ENCODE data around the gene SEPTIN3.

SEPTIN3 gene

DNA sequence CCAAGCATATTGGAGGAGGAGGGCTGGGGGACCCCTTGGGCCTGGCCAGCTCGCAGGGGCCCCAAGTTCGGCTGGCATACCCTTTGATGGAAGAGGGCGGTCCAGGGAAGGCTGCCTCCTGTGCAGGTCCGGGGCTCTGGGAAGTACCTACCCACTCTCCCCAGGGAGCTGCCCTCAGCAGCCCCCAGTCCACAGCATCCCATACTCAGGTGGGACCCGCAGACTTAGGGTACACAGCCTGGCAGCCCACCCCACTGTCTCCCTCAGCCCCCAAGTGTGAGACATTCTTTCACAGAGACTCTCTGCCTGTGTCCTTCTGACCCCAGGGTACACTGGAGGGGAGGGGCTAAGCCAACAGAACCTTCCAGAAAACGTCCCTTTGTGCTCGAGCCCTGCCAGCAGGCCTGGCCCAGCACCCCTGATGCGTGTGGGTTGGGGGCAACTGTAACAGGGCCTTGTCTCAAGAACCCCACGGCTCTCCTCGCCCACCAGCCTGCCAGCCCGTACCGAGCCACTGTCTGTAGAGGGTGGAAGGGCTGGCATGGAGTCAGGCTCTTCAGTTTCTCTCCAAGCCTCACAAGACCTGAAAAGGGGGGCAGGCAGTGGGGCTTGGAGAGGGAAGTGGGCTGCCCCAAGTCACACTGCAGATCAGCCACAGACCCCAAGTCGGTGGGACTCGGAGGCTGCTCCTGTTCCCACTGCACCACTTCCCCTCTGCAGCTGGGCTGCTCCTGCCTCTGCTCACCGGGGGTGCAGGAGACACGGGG is 35.6 kb upstream of the SEPTIN3 start:
- no peak overlapping the region for H3K4me3 ChIP-seq (ENCODE audit: low read depth, low read length)
- TF ChIP-seq CTCF (IDR thresholded peaks at IDR 0.05; ENCODE audit: low read depth, low read length, missing control alignments) = no peak
- in situ Hi-C loops (cut with HindIII; ENCODE audit: low sequenced_read_pairs) = loop anchor here (10.0 kb wide), 1 partner anchor 99 kb away; the partner anchor contains the start of gene SREBF2
- DNase-seq (ENCODE audit: low read depth) = no peak

- TF ChIP-seq CTCF (IDR thresholded peaks at IDR 0.05; ENCODE audit: low read depth, low read length, missing control alignments) = no peak
- H3K4me3 ChIP-seq (ENCODE audit: low read depth, low read length) = no peak overlapping the region
- DNase-seq (ENCODE audit: low read depth) = no peak
- in situ Hi-C loops (cut with HindIII; ENCODE audit: low sequenced_read_pairs) = loop anchor here (10.0 kb wide), 1 partner anchor 100 kb away; the partner anchor contains the start of gene SREBF2
These were observed 34.8 kb upstream of the SEPTIN3 start for GRCh38 chr22:41934284-41935014.

DNA sequence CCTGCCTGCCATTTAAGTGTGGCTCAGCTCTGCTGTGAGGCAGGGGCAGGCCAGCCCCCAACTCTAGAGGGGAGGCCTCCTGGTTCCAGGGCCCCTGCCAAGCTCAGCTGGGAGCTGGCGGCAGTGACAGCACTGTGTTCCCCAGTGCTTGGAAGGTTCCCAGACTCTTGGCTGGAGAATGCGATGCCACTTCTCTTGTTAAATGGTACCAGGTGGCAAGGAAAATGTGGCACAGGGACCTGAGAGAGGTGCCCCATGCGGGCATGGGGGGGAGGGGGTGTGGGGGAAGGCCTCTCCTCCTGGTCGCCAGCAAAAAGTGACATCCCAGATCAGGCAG is 34.3 kb upstream of the SEPTIN3 start:
- no peak overlapping the region for H3K4me3 ChIP-seq (ENCODE audit: low read depth, low read length)
- TF ChIP-seq CTCF (IDR thresholded peaks at IDR 0.05; ENCODE audit: low read depth, low read length, missing control alignments) = no peak
- in situ Hi-C loops (cut with HindIII; ENCODE audit: low sequenced_read_pairs) = loop anchor here (10.0 kb wide), 1 partner anchor 100 kb away; the partner anchor contains the start of gene SREBF2
- no peak for DNase-seq (ENCODE audit: low read depth)

GRCh38 chr22:41935509-41935908 is 33.7 kb upstream of the SEPTIN3 start:
- DNase-seq (ENCODE audit: low read depth) = no peak
- H3K4me3 ChIP-seq (ENCODE audit: low read depth, low read length) = no peak overlapping the region
- TF ChIP-seq CTCF (IDR thresholded peaks at IDR 0.05; ENCODE audit: low read depth, low read length, missing control alignments) = no peak
- in situ Hi-C loops (cut with HindIII; ENCODE audit: low sequenced_read_pairs) = loop anchor here (10.0 kb wide), 1 partner anchor 101 kb away; the partner anchor contains the start of gene SREBF2

DNA sequence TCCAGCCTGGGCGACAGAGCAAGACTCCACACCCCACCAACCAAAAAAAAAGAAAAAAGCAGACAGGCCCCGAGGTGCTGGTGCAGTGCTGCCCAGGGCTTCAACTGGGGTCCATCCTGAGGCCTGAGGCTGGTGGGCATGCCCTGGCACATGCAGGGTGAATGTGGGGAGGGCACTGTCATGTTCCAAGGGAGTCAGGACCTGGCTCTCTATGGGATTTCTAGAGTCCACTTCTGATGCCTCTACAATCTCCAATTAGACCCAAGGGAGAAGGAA is 32.4 kb upstream of the SEPTIN3 start:
- TF ChIP-seq CTCF (IDR thresholded peaks at IDR 0.05; ENCODE audit: low read depth, low read length, missing control alignments) = no peak
- no peak for DNase-seq (ENCODE audit: low read depth)
- in situ Hi-C loops (cut with HindIII; ENCODE audit: low sequenced_read_pairs) = loop anchor here (10.0 kb wide), 1 partner anchor 102 kb away; the partner anchor contains the start of gene SREBF2
- H3K4me3 ChIP-seq (ENCODE audit: low read depth, low read length) = no peak overlapping the region

DNA sequence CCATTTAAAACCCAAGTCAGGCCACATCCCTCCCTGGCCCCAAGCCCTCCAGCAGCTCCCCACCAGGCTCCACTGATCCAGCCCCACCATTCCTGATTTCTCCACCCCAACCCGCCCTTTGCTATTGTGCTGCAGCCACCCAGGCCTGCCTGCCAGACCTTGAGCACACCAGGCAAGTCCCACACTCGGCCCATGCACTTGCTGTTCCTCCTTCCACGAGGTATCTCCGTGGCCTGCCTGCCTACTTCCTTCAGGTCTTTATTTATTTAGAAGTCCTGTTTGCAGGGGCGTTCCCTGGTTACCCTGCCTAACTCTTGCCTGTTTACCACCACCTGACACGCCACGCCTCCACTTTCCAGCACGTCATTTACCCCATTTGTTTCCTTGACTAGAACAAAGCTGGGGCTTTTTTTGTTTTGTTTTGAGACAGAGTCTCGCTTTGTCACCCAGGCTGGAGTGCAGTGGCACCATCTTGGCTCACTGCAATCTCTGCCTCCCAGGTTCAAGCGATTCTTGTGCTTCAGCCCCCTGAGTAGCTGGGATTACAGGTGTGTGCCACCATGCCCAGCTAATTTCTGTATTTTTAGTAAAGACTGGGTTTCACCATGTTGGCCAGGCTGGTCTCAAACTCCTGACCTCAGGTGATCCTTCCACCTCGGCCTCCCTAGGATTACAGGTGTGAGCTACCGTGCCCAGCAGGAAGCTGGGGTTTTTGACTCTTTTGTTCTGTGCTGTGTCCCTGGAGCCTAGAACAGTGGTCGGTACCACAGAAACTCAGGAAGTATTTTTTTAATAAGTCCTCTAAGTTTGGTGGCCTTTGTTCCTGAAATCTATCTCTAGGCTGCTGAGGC is 29.0 kb upstream of the SEPTIN3 start:
- DNase-seq (ENCODE audit: low read depth) = no peak
- TF ChIP-seq CTCF (IDR thresholded peaks at IDR 0.05; ENCODE audit: low read depth, low read length, missing control alignments) = no peak
- in situ Hi-C loops (cut with HindIII; ENCODE audit: low sequenced_read_pairs) = loop anchor here (10.0 kb wide), 1 partner anchor 105 kb away; the partner anchor contains the start of gene SREBF2
- no peak overlapping the region for H3K4me3 ChIP-seq (ENCODE audit: low read depth, low read length)
